ENCODE results near the gene PTPRU. TPM values are rescaled to one million over a fixed set of nuclear protein-coding genes. Genes with fewer than 3 reads are reported as not detected.
A peak's percentile ranks its signal among the peaks of the same experiment; 100 is the strongest.

PTPRU gene
- 2.9 and 3.5 TPM in 2 replicates for polyA plus RNA-seq (2012; rRNA removed)
- polyA plus RNA-seq (2012; cell fraction: cytosol; rRNA removed), result 1.5 and 2.9 TPM in 2 replicates
- polyA plus RNA-seq (2012; cell fraction: nucleus; rRNA removed), result 6.8 and 12.6 TPM in 2 replicates

DNA sequence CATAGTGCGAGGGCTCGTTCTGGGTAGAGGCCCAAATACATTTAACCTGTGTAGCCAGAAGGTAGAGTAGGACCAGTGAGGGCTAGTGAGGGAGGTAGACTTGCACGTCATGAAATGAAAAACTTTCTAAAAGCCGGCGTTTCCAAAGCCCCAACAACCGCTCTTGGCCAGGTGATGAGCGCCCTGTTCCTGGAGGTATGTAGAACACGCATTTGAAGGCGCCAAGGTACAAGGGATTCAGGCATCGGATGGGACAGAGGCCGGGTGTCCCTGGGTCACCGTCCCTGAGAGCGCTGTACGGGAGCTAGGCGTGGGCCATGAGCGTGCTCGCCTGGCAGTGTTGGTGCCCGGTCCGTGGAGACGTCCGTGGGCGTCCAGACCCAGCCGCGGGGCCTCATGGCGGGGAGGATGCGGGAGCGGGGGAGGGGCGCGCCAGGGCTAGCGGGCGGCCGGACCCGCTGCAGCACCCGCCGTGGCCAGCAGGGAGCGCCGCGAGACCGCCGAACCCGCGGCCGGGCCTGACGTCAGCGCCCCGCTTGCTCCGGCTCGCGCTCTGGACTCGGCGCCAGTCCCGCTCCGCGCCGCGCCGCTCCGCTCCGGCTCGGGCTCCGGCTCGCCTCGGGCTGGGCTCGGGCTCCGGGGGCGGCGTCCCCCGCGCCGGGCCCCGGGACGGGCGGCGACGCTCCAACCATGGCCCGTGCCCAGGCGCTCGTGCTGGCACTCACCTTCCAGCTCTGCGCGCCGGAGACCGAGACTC is at the start of gene PTPRU:
Gene PTPRU (plus strand): TSS at position 568 of the 757 bp plus-strand sequence. CDS start 123 bp downstream, at position 691.
- WGBS (ENCODE audit: low lambda C conversion rate), result 39% methylated on average over 12 of the region's 82 CpGs
- Histone ChIP-seq H3K79me2 (ENCODE audit: insufficient read depth) (no peaks in the 10 kb centered on the region), H2AFZ (ENCODE audit: low read depth) (peak within 1 kb of the TSS; percentile 91), H3K36me3 (replicated peaks in 1 of 2; ENCODE audit: control insufficient read depth in 1 of 2, insufficient read depth in 2 of 2, low read length in 1 of 2) (no peaks in the 10 kb centered on the region), H3K4me3 (ENCODE audit: low read depth in 2 of 2, low read length in 1 of 2) (peak within 1 kb of the TSS; percentile 49 to 89), H3K4me1 (ENCODE audit: control insufficient read depth in 1 of 2, insufficient read depth in 2 of 2, low read depth in 1 of 2, low read length in 1 of 2) (peaks cover 6 to 37% of the 10 kb centered on the region in 2 experiments; a peak in 2 of 4 replicates), H3K9ac (peak within 1 kb of the TSS; percentile 61), H3K9me3 (no peaks in the 10 kb centered on the region), H3F3A (replicated peaks; ENCODE audit: insufficient read depth) (no peaks in the 10 kb centered on the region), H3K9me2 (no peaks in the 10 kb centered on the region), H4K20me1 (ENCODE audit: insufficient read depth) (no peaks in the 10 kb centered on the region), H3K27me3 (ENCODE audit: insufficient read depth) (peaks cover 6% of the 10 kb centered on the region), H3K27ac (ENCODE audit: low read depth in 2 of 2, low read length in 1 of 2) (peak within 1 kb of the TSS in 1 of 2 experiments; percentile 29; a peak in 1 of 4 replicates), H3K4me2 (peak within 1 kb of the TSS; percentile 100)
- peak; percentile 98 for DNase-seq
- TF ChIP-seq, protein P1, sequence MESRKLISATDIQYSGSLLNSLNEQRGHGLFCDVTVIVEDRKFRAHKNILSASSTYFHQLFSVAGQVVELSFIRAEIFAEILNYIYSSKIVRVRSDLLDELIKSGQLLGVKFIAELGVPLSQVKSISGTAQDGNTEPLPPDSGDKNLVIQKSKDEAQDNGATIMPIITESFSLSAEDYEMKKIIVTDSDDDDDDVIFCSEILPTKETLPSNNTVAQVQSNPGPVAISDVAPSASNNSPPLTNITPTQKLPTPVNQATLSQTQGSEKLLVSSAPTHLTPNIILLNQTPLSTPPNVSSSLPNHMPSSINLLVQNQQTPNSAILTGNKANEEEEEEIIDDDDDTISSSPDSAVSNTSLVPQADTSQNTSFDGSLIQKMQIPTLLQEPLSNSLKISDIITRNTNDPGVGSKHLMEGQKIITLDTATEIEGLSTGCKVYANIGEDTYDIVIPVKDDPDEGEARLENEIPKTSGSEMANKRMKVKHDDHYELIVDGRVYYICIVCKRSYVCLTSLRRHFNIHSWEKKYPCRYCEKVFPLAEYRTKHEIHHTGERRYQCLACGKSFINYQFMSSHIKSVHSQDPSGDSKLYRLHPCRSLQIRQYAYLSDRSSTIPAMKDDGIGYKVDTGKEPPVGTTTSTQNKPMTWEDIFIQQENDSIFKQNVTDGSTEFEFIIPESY (IDR thresholded peaks at IDR 0.05; ENCODE audit: borderline replicate concordance, low read depth), result no peak
- TF ChIP-seq CHD2 (IDR thresholded peaks at IDR 0.05; ENCODE audit: low read length, partially characterized antibody) (peak; percentile 88), TEAD4 (IDR thresholded peaks at IDR 0.05; ENCODE audit: borderline replicate concordance, insufficient read depth) (no peak), USF1 (IDR thresholded peaks at IDR 0.05; ENCODE audit: borderline replicate concordance, low read depth) (no peak), CTCF (IDR thresholded peaks at IDR 0.05) (peak; percentile 58), REST (IDR thresholded peaks at IDR 0.05; ENCODE audit: low read depth, low read length) (no peak), SMC3 (IDR thresholded peaks at IDR 0.05; ENCODE audit: low read depth, low read length) (peak; percentile 85), FOXM1 (IDR thresholded peaks at IDR 0.05; ENCODE audit: low read depth) (no peak), EP300 (IDR thresholded peaks at IDR 0.05; ENCODE audit: borderline replicate concordance in 1 of 2, low read depth in 1 of 2, low read length in 1 of 2) (no peak), YY1 (IDR thresholded peaks at IDR 0.05; ENCODE audit: low read depth) (no peak), FOXJ3 (CRISPR knock-in tag; IDR thresholded peaks at IDR 0.05) (no peak), TCF12 (IDR thresholded peaks at IDR 0.05) (no peak), RAD21 (IDR thresholded peaks at IDR 0.05; ENCODE audit: low read length) (peak; percentile 86), MXI1 (IDR thresholded peaks at IDR 0.05; ENCODE audit: low read depth, low read length) (0 out of 2 replicates have a peak, but pooled peaks have one; percentile 3)
- TF ChIP-seq, protein P2, sequence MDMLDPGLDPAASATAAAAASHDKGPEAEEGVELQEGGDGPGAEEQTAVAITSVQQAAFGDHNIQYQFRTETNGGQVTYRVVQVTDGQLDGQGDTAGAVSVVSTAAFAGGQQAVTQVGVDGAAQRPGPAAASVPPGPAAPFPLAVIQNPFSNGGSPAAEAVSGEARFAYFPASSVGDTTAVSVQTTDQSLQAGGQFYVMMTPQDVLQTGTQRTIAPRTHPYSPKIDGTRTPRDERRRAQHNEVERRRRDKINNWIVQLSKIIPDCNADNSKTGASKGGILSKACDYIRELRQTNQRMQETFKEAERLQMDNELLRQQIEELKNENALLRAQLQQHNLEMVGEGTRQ (IDR thresholded peaks at IDR 0.05; ENCODE audit: borderline replicate concordance, low read depth, low read length), result no peak
- POLR2A ChIA-PET, result interaction anchor here (0.6 kb wide), 1 partner anchor 236 kb away, joined by 3 read pairs; no protein-coding TSS in a partner anchor
- CTCF ChIA-PET, result interaction anchor here (0.6 to 3.5 kb wide), 32 partner anchors 9 to 1477 kb away, joined by 3 to 20 read pairs (median 4); no protein-coding TSS in a partner anchor

Data from SK-N-SH (cell line).